Activated naive CD4-positive, alpha-beta T cell treated with anti-CD3 and anti-CD28 coated beads for 36 hours (primary cell): ENCODE results near the gene EXOC3L1. TPM values are rescaled to one million over a fixed set of nuclear protein-coding genes. Genes with fewer than 3 reads are reported as not detected.

Source experiments
- CTCF ChIA-PET: fragments of 350-600 bp; sonication (Branson Sonifier 250); formaldehyde crosslinking; loops from one replicate; lab custom pipeline; 2021; ENCODE audit warnings: antibody characterized with exemption; lab: Charles Lee
- DNase-seq: peaks from one replicate; pipeline ENCODE4 v3.0.0-alpha.2; 2020
- H3K27ac Mint-ChIP-seq: one replicate; pipeline ENCODE4 v1.8.0; 2021; ENCODE audit warnings: mild to moderate bottlenecking, mixed read lengths
- H3K27me3 Mint-ChIP-seq: one replicate; pipeline ENCODE4 v1.8.0; 2021; ENCODE audit warnings: low read depth, mixed read lengths
- H3K36me3 Mint-ChIP-seq: one replicate; pipeline ENCODE4 v1.8.0; 2021; ENCODE audit warnings: low read depth, mixed read lengths
- H3K4me1 Mint-ChIP-seq: one replicate; pipeline ENCODE4 v1.8.0; 2021; ENCODE audit warnings: low read depth, mixed read lengths
- H3K4me3 Mint-ChIP-seq: one replicate; pipeline ENCODE4 v1.8.0; 2021; ENCODE audit warnings: mild to moderate bottlenecking, moderate library complexity, mixed read lengths
- H3K9me3 Mint-ChIP-seq: one replicate; pipeline ENCODE4 v1.8.0; 2021; ENCODE audit warnings: mixed read lengths
- intact Hi-C: fragments of 100-400 bp; cut with micrococcal nuclease; formaldehyde crosslinking; loops from one replicate; pipeline ENCODE4 v1.15.1; 2023
- total RNA-seq, 2 experiments: library from RNA; stranded (reverse); gene quantifications; one replicate each; pipeline ENCODE4 v1.2.3, GENCODE V29; 2021

The EXOC3L1 gene
- total RNA-seq, 2 experiments from 2014 or later: not detected

DNA sequence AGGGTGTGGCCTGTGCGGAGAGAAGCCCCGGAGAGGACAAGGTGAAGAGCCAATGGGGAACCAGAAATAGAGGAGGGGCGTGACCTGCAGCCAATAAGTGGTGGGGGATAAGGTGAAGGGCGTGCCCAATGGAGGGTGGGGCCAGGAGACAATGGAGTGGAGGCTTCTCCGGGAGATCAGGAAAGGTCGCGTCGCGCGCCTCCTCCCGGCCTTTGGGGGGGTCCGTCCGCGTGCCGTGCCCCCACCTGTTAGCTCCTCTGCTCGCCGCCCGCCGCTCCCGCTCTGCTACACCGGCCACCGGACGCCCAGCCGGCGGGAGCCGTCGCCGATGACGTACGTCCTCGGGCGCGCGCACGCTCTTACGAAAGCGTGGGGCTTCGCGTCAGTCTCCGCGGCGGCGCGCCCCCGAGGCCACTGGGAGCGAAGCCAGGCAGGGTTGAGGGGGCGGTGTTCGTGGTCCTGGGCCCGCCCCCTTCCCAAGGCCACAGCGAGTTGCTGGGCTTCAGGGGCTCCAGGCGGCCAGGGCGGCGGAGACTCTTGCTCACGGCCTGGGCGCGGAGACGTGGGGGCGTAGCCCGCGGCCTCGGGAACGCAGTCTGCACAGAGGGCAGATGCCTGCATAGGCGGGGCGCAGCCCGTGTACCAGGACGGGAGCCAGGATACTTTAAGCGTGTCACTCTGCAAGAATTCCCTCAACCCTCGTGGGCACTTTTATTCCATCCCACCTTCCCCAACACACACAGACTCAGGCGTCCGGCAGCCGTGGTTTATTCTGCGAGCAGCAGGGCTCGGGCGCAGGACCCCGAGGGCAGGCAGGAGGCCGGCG lies 6.1 kb downstream of the EXOC3L1 start, which contains the start of gene MATCAP1:
MATCAP1 (minus strand) TSS at position 337 of the 826 bp plus-strand sequence. CDS start 3,353 bp downstream, outside the sequence.
- H3K27me3 Mint-ChIP-seq: peaks cover 16% of the 10 kb centered on the region
- H3K4me3 Mint-ChIP-seq: peak within 1 kb of the TSS; percentile 50
- intact Hi-C loops: loop anchor here (1.0 to 2.0 kb wide), 9 partner anchors 8 to 623 kb away; partner anchors contain the start of genes E2F4, RANBP10, TMEM208 and TSNAXIP1
- peak; percentile 97 for DNase-seq
- H3K4me1 Mint-ChIP-seq: peaks cover 12% of the 10 kb centered on the region
- CTCF ChIA-PET: interaction anchor here (1.1 to 2.3 kb wide), 11 partner anchors 8 to 225 kb away, joined by 3 to 23 read pairs (median 6); partner anchors contain the start of genes ELMO3 and FHOD1
- H3K9me3 Mint-ChIP-seq: no peaks in the 10 kb centered on the region
- no peaks in the 10 kb centered on the region for H3K36me3 Mint-ChIP-seq
- H3K27ac Mint-ChIP-seq: no peak within 1 kb of the TSS

DNA sequence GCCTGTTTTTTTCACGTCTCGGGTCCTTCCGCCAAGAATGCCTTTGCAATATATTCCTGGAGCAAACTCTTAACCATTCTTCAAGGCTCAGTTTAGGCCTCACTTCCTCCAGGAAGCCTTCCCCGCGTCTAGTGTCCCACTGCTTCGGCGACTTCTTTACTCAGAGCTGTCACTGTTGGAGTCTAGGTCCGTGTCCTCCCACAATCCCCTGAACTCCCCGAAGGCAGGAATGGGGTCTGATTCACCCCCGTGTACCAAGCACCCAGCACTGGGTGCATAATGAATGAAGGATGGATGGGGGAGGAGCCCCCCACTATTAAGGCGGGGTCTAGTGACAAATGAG lies 6.7 kb downstream of the EXOC3L1 start:
- H3K4me3 Mint-ChIP-seq: no peak overlapping the region
- no peaks in the 10 kb centered on the region for H3K36me3 Mint-ChIP-seq
- intact Hi-C loops: loop anchor here (1.0 to 2.0 kb wide), 9 partner anchors 9 to 624 kb away; partner anchors contain the start of genes E2F4, RANBP10, TMEM208 and TSNAXIP1
- CTCF ChIA-PET: interaction anchor here (1.1 to 1.6 kb wide), 4 partner anchors 28 to 224 kb away, joined by 3 to 5 read pairs (median 3); partner anchors contain the start of gene FHOD1
- peaks cover 20% of the 10 kb centered on the region for H3K27me3 Mint-ChIP-seq
- no peak overlapping the region for H3K27ac Mint-ChIP-seq
- DNase-seq: no peak
- no peaks in the 10 kb centered on the region for H3K9me3 Mint-ChIP-seq
- peaks cover 16% of the 10 kb centered on the region for H3K4me1 Mint-ChIP-seq

DNA sequence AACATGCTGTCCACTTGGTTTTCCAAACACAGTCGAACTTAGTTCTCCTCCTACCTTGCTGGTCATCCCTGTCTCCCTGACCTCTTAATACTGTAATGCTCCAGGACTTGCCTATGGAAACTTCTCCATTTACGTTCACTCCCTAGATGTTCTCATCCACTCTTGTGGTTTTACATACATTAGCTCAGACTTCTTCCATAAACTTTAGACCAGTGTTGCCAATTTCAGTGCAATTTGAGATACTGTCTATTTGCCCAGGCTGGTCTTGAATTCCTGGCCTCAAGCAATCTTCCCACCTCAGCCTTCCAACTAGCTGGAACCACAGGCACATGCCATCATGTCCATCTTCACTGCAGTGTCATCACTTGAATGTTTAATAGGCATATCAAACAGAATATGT lies 7.6 kb downstream of the EXOC3L1 start:
- intact Hi-C loops: loop anchor here (2.0 kb wide), 4 partner anchors 45 to 625 kb away; partner anchors contain the start of genes RANBP10, TMEM208 and TSNAXIP1
- no peak for DNase-seq
- Mint-ChIP-seq H3K4me1 (peaks cover 20% of the 10 kb centered on the region), H3K4me3 (no peak overlapping the region), H3K9me3 (no peaks in the 10 kb centered on the region), H3K36me3 (no peaks in the 10 kb centered on the region), H3K27ac (no peak overlapping the region), H3K27me3 (peaks cover 26% of the 10 kb centered on the region)
- CTCF ChIA-PET: interaction anchor here (1.0 to 1.6 kb wide), 4 partner anchors 27 to 166 kb away, joined by 3 to 5 read pairs (median 4); partner anchors contain the start of gene FHOD1

DNA sequence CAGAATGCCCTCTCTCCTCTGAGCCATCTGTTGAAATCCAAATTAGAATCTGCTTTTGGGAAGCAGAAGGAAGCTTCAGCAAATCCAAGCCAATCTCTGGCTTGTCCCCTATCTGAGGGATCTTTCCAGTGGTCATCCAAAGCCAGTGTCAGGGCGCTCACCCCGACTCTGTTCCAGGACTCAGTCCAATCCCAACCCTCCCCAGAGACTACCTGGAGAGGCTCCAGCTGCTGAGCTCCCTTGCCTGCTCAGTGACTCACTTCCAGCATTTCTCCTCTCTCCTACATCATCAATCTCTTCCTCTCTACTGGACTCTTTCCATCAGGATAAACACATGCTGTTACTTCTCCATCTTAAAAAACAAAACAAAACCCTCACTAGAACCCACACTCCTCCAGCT lies 8.6 kb downstream of the EXOC3L1 start:
- intact Hi-C loops: no loop called here
- peaks cover 32% of the 10 kb centered on the region for H3K27me3 Mint-ChIP-seq
- CTCF ChIA-PET: no interaction called here

DNA sequence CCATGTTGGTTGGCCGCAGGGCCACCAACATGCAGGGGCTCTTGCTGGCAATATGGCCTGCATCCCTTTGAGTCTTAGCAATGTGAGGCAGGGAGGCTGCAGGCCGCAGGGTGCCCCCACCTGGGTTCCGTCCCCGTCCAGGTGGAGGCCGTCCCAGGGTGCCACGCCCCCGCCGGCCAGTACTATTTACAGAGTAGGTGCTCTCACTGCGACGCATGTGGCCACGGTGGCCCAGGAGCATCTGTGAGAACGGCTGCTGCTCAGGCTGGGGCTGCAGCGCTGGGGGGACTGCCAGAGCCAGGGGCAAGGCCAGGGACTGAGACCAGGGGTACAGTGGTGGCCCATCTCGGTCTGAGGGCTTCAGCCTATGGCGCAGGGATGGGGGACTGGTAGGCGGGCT lies 9.8 kb downstream of the EXOC3L1 start:
- intact Hi-C loops: no loop called here
- H3K9me3 Mint-ChIP-seq: no peaks in the 10 kb centered on the region
- CTCF ChIA-PET: interaction anchor here (1.6 kb wide), 1 partner anchor 17 kb away, joined by 6 read pairs; no protein-coding TSS in a partner anchor
- H3K36me3 Mint-ChIP-seq: no peaks in the 10 kb centered on the region
- H3K4me3 Mint-ChIP-seq: no peak overlapping the region
- H3K27ac Mint-ChIP-seq: no peak overlapping the region
- peaks cover 39% of the 10 kb centered on the region for H3K27me3 Mint-ChIP-seq
- peaks cover 13% of the 10 kb centered on the region for H3K4me1 Mint-ChIP-seq
- no peak for DNase-seq

More for the DNA sequence above, 8.6 kb downstream of the EXOC3L1 start:
- peaks cover 20% of the 10 kb centered on the region for H3K4me1 Mint-ChIP-seq
- DNase-seq: no peak
- H3K9me3 Mint-ChIP-seq: no peaks in the 10 kb centered on the region
- no peak overlapping the region for H3K4me3 Mint-ChIP-seq
- no peaks in the 10 kb centered on the region for H3K36me3 Mint-ChIP-seq
- H3K27ac Mint-ChIP-seq: no peak overlapping the region

DNA sequence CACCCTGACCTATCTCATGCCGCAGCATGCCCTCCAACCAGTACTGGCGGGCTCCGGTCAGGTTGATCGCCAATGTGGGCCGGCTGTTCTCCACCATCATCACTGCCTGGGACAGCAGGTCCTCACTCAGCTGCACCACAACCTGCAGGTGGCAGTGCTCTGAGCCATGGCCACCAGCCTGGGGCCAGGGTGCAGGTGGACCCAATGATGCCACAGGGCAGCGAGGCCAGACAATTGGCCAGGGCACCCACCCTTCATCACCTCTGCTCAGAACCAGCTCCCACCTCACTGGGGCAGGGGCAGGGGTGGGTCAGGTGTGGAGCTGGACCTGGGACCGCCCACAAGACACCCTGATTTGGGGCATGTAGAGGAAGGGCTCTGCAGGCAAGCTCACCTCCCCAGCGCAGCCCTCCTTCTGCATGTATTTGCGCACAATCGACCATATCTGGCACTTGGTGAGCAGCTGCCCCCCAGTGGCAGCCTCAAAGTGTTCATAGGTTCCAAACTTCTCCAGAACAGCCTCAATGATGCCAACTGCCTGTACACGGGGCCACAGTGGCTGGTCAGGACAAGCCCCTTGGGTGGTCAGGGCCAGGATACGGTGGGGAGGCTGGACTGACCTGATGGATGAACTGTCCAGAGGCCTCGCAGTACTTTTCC lies 10.4 kb downstream of the EXOC3L1 start:
- no peaks in the 10 kb centered on the region for H3K9me3 Mint-ChIP-seq
- H3K36me3 Mint-ChIP-seq: no peaks in the 10 kb centered on the region
- no peak for DNase-seq
- CTCF ChIA-PET: interaction anchor here (0.7 to 1.6 kb wide), 2 partner anchors 11 to 17 kb away, joined by 3 to 6 read pairs; no protein-coding TSS in a partner anchor
- H3K4me3 Mint-ChIP-seq: no peak overlapping the region
- no peak overlapping the region for H3K27ac Mint-ChIP-seq
- H3K27me3 Mint-ChIP-seq: peaks cover 40% of the 10 kb centered on the region
- peaks cover 10% of the 10 kb centered on the region for H3K4me1 Mint-ChIP-seq
- intact Hi-C loops: no loop called here

DNA sequence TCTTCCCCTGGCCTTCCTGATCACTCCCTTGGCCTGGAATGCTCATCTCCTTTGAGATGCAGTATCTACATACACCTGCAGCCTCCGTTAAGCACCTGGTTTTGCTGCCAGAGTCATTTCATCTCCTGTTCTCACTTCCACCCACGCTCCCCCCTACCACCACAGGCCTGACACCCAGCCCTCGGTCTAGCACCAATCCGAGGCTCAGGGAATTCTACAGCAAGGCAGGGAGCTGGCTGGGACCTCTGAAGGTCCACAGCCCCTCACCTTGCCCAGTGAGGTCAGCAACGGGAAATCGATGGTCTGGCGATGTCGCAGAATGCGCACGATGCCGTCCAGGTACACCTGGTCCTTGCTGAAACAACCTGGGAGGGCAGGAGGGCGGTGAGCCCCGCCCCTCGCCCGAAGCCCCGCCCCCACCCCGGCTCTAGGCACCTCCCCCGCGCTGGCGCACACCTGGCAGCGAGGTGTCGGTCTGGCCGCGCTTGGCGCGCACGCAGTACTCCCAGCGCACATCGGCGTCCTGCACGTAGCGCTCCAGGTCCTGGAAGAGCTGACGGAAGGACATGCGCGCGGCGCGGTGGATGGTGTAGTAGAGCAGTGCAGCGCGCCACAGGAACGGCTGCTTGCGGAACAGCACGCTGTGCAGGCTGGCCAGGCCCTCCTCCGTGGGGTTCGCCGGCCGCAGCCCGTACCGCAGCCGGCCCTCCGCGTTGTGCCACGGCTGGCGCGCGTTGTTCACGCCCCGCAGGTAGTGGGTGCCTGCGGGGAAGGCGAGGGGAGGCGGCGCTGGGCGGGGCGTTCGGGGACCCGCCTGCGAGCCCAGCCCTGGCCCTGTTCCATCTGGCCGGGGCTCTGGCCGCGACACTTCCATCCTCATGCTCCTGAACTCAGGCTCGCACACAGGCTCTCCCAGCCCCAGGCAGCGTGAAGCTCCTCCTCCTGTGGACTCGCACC lies 11.9 kb downstream of the EXOC3L1 start:
- CTCF ChIA-PET: interaction anchor here (1.0 to 1.7 kb wide), 3 partner anchors 15 to 160 kb away, joined by 3 to 7 read pairs (median 6); no protein-coding TSS in a partner anchor
- Mint-ChIP-seq H3K4me1 (peaks cover 21% of the 10 kb centered on the region), H3K36me3 (no peaks in the 10 kb centered on the region), H3K27me3 (peaks cover 51% of the 10 kb centered on the region), H3K27ac (no peak overlapping the region), H3K9me3 (no peaks in the 10 kb centered on the region), H3K4me3 (peak overlapping the region; percentile 49)
- DNase-seq: peak; percentile 54
- intact Hi-C loops: no loop called here

DNA sequence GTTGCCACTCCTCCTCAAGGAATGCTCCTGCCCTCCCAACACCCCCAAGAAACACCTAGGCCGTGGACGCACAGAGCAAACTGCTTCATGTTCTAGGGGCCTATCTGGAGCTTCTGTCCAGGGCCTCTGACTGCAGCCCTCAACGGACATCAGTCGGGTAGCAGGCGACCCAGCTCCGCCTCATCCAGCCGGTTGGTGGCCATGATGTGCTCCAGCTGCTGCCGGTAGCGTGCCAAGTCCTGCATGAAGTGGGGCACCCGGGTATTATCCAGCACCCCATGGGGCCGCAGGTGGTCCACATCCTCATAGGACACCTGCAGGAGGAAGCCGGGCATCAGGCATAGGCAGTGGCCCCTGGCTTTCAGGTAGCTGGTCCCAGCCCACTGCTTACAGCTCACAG lies 13.3 kb downstream of the EXOC3L1 start:
- Mint-ChIP-seq H3K27ac (no peak overlapping the region), H3K4me3 (no peak overlapping the region)
- intact Hi-C loops: no loop called here

DNA sequence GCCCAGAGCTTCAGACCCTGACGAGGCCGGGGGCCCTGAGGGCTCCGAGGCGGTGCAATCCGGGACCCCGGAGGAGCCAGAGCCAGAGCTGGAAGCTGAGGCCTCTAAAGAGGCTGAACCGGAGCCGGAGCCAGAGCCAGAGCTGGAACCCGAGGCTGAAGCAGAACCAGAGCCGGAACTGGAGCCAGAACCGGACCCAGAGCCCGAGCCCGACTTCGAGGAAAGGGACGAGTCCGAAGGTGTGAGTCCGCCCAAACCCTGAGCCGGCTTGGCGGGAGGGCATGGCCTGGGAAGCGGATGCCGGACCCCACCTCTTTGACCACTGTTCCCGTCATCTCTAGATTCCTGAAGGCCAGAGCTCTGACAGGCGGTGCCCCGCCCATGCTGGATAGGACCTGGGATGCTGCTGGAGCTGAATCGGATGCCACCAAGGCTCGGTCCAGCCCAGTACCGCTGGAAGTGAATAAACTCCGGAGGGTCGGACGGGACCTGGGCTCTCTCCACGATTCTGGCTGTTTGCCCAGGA lies 15.2 kb downstream of the EXOC3L1 start:
- peaks cover 26% of the 10 kb centered on the region for H3K4me1 Mint-ChIP-seq
- DNase-seq: no peak
- H3K9me3 Mint-ChIP-seq: no peaks in the 10 kb centered on the region
- no peaks in the 10 kb centered on the region for H3K36me3 Mint-ChIP-seq
- CTCF ChIA-PET: interaction anchor here (0.6 to 2.5 kb wide), 9 partner anchors 9 to 221 kb away, joined by 3 to 15 read pairs (median 4); partner anchors contain the start of genes CES3 and FHOD1
- intact Hi-C loops: no loop called here
- no peak overlapping the region for H3K27ac Mint-ChIP-seq
- no peak overlapping the region for H3K4me3 Mint-ChIP-seq
- peaks cover 71% of the 10 kb centered on the region for H3K27me3 Mint-ChIP-seq

More for the DNA sequence above, 13.3 kb downstream of the EXOC3L1 start:
- DNase-seq: no peak
- H3K4me1 Mint-ChIP-seq: peaks cover 21% of the 10 kb centered on the region
- H3K27me3 Mint-ChIP-seq: peaks cover 57% of the 10 kb centered on the region
- CTCF ChIA-PET: interaction anchor here (0.6 to 2.5 kb wide), 4 partner anchors 8 to 107 kb away, joined by 3 to 15 read pairs (median 6); partner anchors contain the start of gene FHOD1
- no peaks in the 10 kb centered on the region for H3K9me3 Mint-ChIP-seq
- no peaks in the 10 kb centered on the region for H3K36me3 Mint-ChIP-seq

DNA sequence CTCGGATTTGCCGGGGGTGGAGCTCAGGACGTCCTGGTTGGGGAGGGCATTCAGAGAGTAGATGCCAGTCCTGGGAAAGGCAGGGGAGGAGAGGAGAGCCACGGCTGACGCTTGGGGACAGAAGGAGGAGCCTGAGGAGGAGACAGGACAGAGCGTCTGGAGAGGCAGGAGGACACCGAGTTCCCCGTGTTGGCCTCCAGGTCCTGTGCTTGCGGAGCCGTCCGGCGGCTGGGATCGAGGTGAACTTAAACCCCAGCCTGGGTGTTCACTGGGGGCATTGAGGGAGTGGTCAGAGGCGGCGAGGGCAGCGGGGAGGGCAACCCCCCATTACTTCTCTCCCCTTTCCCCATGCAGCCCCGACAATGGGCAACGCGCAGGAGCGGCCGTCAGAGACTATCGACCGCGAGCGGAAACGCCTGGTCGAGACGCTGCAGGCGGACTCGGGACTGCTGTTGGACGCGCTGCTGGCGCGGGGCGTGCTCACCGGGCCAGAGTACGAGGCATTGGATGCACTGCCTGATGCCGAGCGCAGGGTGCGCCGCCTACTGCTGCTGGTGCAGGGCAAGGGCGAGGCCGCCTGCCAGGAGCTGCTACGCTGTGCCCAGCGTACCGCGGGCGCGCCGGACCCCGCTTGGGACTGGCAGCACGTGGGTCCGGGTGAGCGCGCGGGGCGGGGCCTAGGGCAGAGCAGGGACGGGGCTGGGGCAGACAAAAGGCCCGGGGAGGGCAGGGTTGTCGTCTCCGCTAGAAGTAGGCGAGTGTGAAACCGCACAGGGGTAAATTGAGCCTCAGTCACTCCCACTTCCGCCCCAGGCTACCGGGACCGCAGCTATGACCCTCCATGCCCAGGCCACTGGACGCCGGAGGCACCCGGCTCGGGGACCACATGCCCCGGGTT lies 15.9 kb downstream of the EXOC3L1 start:
- H3K27ac Mint-ChIP-seq: no peak overlapping the region
- H3K4me1 Mint-ChIP-seq: peaks cover 28% of the 10 kb centered on the region
- intact Hi-C loops: no loop called here
- CTCF ChIA-PET: interaction anchor here (0.5 to 2.5 kb wide), 6 partner anchors 11 to 220 kb away, joined by 3 to 15 read pairs (median 4); no protein-coding TSS in a partner anchor
- H3K4me3 Mint-ChIP-seq: peak overlapping the region; percentile 64
- no peaks in the 10 kb centered on the region for H3K36me3 Mint-ChIP-seq
- no peaks in the 10 kb centered on the region for H3K9me3 Mint-ChIP-seq
- peaks cover 70% of the 10 kb centered on the region for H3K27me3 Mint-ChIP-seq
- DNase-seq: peak; percentile 70
